Kidney (tissue), 14 donors: Measurements from ENCODE around the gene DOK6. TPM values are rescaled to one million over a fixed set of nuclear protein-coding genes. Genes with fewer than 3 reads are reported as not detected.

Experiments
- DNase-seq, 5 donors: peaks; one replicate each; pipeline ENCODE4 v3.0.0-alpha.2; 2013 to 2020
- FAIRE-seq: peaks from 2 replicates; lab custom pipeline; 2012; peaks lifted over from hg19 to GRCh38; lab: Jason Lieb, UNC
- H3K27ac ChIP-seq, 2 donors: one replicate each; pipeline ENCODE4 v1.7.0; 2013; ENCODE audit warnings: low read depth in 2 of 2, low read length in 2 of 2, inconsistent platforms in 1 of 2
- H3K27me3 ChIP-seq: one replicate; pipeline ENCODE4 v1.7.1; 2013; ENCODE audit warnings: low read length, inconsistent platforms; ENCODE audit not compliant: control insufficient read depth, insufficient read depth
- H3K36me3 ChIP-seq, 3 donors: one replicate each; pipeline versions ENCODE4 v1.7.0 to v1.7.1; 2013; ENCODE audit warnings: low read length in 3 of 3, control low read depth in 1 of 3, inconsistent platforms in 1 of 3; ENCODE audit not compliant: insufficient read depth in 3 of 3, control insufficient read depth in 2 of 3
- H3K4me1 ChIP-seq, 3 donors: one replicate each; pipeline versions ENCODE4 v1.7.0 to v1.7.1; 2013; ENCODE audit warnings: low read length in 3 of 3, inconsistent platforms in 1 of 3, low read depth in 1 of 3; ENCODE audit not compliant: control insufficient read depth in 2 of 3, insufficient read depth in 2 of 3
- H3K4me3 ChIP-seq, 3 donors: one replicate each; pipeline versions ENCODE4 v1.7.0 to v1.8.1; 2013; ENCODE audit warnings: low read length in 3 of 3, control low read depth in 1 of 3, inconsistent platforms in 1 of 3
- H3K9ac ChIP-seq, 3 donors: one replicate each; pipeline versions ENCODE4 v1.7.0 to v1.7.1; 2013; ENCODE audit warnings: low read length in 3 of 3, control low read depth in 1 of 3, inconsistent platforms in 1 of 3
- H3K9me3 ChIP-seq, 3 donors: one replicate each; pipeline versions ENCODE4 v1.7.0 to v1.7.1; 2013; ENCODE audit warnings: low read length in 3 of 3, control low read depth in 1 of 3, inconsistent platforms in 1 of 3; ENCODE audit not compliant: control insufficient read depth in 2 of 3, insufficient read depth in 1 of 3
- intact Hi-C: fragments of 100-400 bp; cut with DNase I; formaldehyde crosslinking; loops from one replicate; pipeline ENCODE4 v1.11.1; 2022
- polyA plus RNA-seq: library from polyadenylated mRNA; stranded (reverse); fragments of 350-450 nt; fragmentation: Illumina TruSeq; extraction: RNeasy Lipid Tissue Mini Kit (QIAGEN cat#74804); gene quantifications from one replicate; pipeline ENCODE4 v1.2.3, GENCODE V29; 2014; ENCODE audit warnings: low read depth, low replicate concordance; ENCODE audit not compliant: insufficient read depth
- total RNA-seq: library from RNA; stranded (reverse); fragmentation: NEBNext Ultra II Directional; extraction: Animal tissue kit (Norgen Biotek cat#: 25700); gene quantifications from one replicate; pipeline ENCODE4 v1.2.1, GENCODE V29; 2021
- TF ChIP-seq, protein P1 (sequence below): IDR thresholded peaks from 3 replicates; pipeline ENCODE4 v1.5.1; 2012; ENCODE audit warnings: mild to moderate bottlenecking, moderate library complexity, borderline replicate concordance; ENCODE audit not compliant: insufficient read depth; ENCODE audit errors: extremely low read depth
- donor health status: control.
- donor health status: control.
- donor health status: control.
- donor health status: control.
- donor health status: control.
- donor health status: DM: yes; HTN: yes; CAD: no.
- donor health status: Normal renal cell carcinoma (clear cell type).

The DOK6 gene
- total and polyA plus RNA-seq, 2 donors from 2014 or later = 3.8 to 4.6 TPM

DNA sequence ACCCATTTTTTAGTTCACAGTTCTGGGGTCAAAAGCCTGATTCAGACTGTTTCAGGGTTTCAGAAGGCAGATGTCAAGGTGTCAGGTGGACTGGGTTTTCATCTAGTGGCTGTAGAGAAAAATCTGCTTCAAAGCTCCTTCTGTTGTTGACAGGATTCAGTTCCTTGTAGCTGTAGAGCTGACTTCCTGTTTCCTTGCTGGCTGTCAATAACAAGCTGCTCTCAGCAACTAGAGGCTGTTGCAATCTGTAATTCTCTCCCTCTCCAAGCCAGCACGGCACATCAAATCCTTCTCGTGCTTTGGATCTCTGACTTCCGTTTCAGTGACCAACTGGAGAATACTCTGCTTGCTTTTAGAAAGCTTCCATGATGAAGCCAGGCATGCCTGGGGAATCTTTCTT lies 179.4 kb downstream of the DOK6 start:
- no peak overlapping the region for H3K9ac ChIP-seq
- no peak for FAIRE-seq
- DNase-seq = no peak
- H3K4me3 ChIP-seq = no peak overlapping the region
- no peaks in the 10 kb centered on the region for H3K36me3 ChIP-seq
- H3K4me1 ChIP-seq = no peaks in the 10 kb centered on the region
- H3K27me3 ChIP-seq = no peaks in the 10 kb centered on the region
- TF ChIP-seq, protein P1, sequence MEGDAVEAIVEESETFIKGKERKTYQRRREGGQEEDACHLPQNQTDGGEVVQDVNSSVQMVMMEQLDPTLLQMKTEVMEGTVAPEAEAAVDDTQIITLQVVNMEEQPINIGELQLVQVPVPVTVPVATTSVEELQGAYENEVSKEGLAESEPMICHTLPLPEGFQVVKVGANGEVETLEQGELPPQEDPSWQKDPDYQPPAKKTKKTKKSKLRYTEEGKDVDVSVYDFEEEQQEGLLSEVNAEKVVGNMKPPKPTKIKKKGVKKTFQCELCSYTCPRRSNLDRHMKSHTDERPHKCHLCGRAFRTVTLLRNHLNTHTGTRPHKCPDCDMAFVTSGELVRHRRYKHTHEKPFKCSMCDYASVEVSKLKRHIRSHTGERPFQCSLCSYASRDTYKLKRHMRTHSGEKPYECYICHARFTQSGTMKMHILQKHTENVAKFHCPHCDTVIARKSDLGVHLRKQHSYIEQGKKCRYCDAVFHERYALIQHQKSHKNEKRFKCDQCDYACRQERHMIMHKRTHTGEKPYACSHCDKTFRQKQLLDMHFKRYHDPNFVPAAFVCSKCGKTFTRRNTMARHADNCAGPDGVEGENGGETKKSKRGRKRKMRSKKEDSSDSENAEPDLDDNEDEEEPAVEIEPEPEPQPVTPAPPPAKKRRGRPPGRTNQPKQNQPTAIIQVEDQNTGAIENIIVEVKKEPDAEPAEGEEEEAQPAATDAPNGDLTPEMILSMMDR = no peak
- intact Hi-C loops = no loop called here
- H3K9me3 ChIP-seq = no peaks in the 10 kb centered on the region
- H3K27ac ChIP-seq = no peak overlapping the region

DNA sequence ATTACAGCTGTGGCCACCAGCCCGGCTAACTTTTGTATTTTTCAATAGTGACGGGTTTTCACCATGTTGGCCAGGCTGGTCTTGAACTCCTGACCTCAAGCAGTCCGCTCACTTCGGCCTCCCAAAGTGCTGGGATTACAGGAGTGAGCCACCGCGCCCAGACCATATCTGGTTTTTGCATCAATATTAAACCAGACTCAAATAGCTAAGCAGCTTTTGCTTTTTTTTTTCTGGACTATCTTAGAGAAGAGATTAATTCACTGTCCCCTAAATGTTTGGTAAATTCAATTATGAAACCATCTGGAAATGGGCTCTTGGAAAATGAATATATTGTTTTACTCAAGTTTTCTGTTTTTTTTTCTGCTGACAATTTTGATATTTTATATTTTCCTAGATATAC lies 183.7 kb downstream of the DOK6 start:
- H3K36me3 ChIP-seq = no peaks in the 10 kb centered on the region
- no peaks in the 10 kb centered on the region for H3K4me1 ChIP-seq
- intact Hi-C loops = no loop called here
- TF ChIP-seq, protein P1 = no peak
- no peaks in the 10 kb centered on the region for H3K27me3 ChIP-seq
- no peak overlapping the region for H3K27ac ChIP-seq
- H3K4me3 ChIP-seq = no peak overlapping the region
- H3K9me3 ChIP-seq = no peaks in the 10 kb centered on the region
- no peak overlapping the region for H3K9ac ChIP-seq
- DNase-seq (no peak), FAIRE-seq (no peak)

DNA sequence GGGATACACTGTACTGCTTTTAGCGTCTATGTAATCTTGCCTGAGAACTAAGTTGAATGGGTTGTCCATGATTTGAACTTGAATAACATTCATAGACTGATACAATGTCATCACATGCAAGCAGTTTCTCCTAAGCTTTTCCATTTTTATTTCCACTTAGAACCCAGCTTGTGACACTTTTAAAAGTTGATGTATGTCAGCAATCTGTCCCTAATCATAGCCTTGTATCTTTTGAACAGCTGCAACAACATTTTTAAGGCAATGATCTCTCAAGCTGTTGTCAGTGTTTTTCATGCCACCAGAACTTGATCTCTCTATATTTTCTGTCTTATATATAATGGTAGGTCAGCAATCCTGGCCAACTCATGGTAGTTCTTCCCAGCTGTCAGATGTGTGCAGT lies 185.0 kb downstream of the DOK6 start:
- DNase-seq = peak in 2 of 5 donors; percentile 26 to 42
- intact Hi-C loops = no loop called here
- no peaks in the 10 kb centered on the region for H3K9me3 ChIP-seq
- no peaks in the 10 kb centered on the region for H3K36me3 ChIP-seq
- no peak overlapping the region for H3K27ac ChIP-seq
- no peak for FAIRE-seq
- H3K4me1 ChIP-seq = no peaks in the 10 kb centered on the region
- no peak overlapping the region for H3K4me3 ChIP-seq
- H3K9ac ChIP-seq = no peak overlapping the region
- H3K27me3 ChIP-seq = no peaks in the 10 kb centered on the region
- TF ChIP-seq, protein P1 = no peak

DNA sequence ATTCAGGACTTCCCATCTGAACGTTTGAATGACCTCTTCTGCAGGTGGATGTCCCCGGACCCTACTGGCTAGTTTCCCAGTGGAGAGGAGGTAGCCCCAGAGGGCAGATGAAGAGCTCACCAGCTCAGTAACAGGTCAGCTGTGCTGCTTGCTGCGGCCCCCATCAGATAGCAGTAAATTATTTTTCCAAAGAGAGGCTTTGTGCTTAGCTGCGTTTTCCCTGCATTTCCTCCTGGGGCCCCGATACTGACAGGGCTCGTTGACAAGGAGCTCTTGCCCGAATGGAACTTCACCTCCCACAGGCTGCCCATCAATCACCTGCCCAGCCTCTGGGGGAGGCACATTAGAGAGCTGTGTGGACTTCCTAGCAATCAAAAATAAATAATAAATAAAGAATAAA lies 185.8 kb downstream of the DOK6 start:
- TF ChIP-seq, protein P1 = no peak
- no peaks in the 10 kb centered on the region for H3K4me1 ChIP-seq
- H3K27me3 ChIP-seq = no peaks in the 10 kb centered on the region
- H3K27ac ChIP-seq = no peak overlapping the region
- no peak overlapping the region for H3K4me3 ChIP-seq
- intact Hi-C loops = no loop called here
- H3K9ac ChIP-seq = no peak overlapping the region
- no peaks in the 10 kb centered on the region for H3K9me3 ChIP-seq
- no peaks in the 10 kb centered on the region for H3K36me3 ChIP-seq
- DNase-seq (peak in 4 of 5 donors; percentile 22 to 45 (median 30)), FAIRE-seq (no peak)
